Activated CD4-positive, CD25-positive, alpha-beta regulatory T cell treated with anti-CD3 and anti-CD28 coated beads, Interleukin-2, amount 50 U/mL, for 16 hours (primary cell): ENCODE results near the gene IL36G.
"Not testable (repeated sequence)": the region's sequence is repeated elsewhere in the genome, so short reads cannot be mapped to it uniquely, and the experiment has no call there.

Source experiments
- DNase-seq: peaks from one replicate; pipeline ENCODE4 v3.0.0-alpha.2; 2020; ENCODE audit warnings: low read depth, low spot score

The IL36G gene

GRCh38 chr2:112977559-112978056, at the start of gene IL36G:
IL36G (plus strand) TSS chr2:112978006; CDS start chr2:112978639, 633 bp downstream.
- DNase-seq = no peak

GRCh38 chr2:112933261-112933660, 44.5 kb upstream of the IL36G start:
- no peak for DNase-seq

- DNase-seq = not testable (repeated sequence)
These were observed 43.7 kb upstream of the IL36G start for GRCh38 chr2:112934117-112934516.

GRCh38 chr2:112936927-112937232, 40.9 kb upstream of the IL36G start:
- DNase-seq = no peak

GRCh38 chr2:112938904-112939303, 38.9 kb upstream of the IL36G start:
- no peak for DNase-seq

- DNase-seq = no peak
These were observed 38.4 kb upstream of the IL36G start for GRCh38 chr2:112939425-112939824.

GRCh38 chr2:112940859-112941625, 36.8 kb upstream of the IL36G start:
- no peak for DNase-seq

GRCh38 chr2:112941753-112942653, 35.8 kb upstream of the IL36G start:
- peak; percentile 26 for DNase-seq

- DNase-seq = no peak
These were observed 35.2 kb upstream of the IL36G start for GRCh38 chr2:112942654-112943002.

- no peak for DNase-seq
These were observed 32.8 kb upstream of the IL36G start for GRCh38 chr2:112944971-112945370.

- no peak for DNase-seq
These were observed 31.7 kb upstream of the IL36G start for GRCh38 chr2:112946086-112946485.

- no peak for DNase-seq
These were observed 30.4 kb upstream of the IL36G start for GRCh38 chr2:112947374-112947773.

GRCh38 chr2:112949456-112949855, 28.4 kb upstream of the IL36G start:
- DNase-seq = no peak

GRCh38 chr2:112954364-112954763, 23.4 kb upstream of the IL36G start:
- no peak for DNase-seq

GRCh38 chr2:112957511-112957910, 20.3 kb upstream of the IL36G start:
- no peak for DNase-seq

- peak; percentile 7 for DNase-seq
These were observed 19.2 kb upstream of the IL36G start for GRCh38 chr2:112958428-112959108.

- DNase-seq = no peak
These were observed 18.5 kb upstream of the IL36G start for GRCh38 chr2:112959109-112959812.

GRCh38 chr2:112960230-112960825, 17.5 kb upstream of the IL36G start:
- no peak for DNase-seq

- DNase-seq = no peak
These were observed 15.3 kb upstream of the IL36G start for GRCh38 chr2:112962308-112963175.

GRCh38 chr2:112967023-112967422, 10.8 kb upstream of the IL36G start:
- no peak for DNase-seq
